Sigmoid colon (tissue), 7 donors: Measurements from ENCODE around the gene PTPN6. TPM values are rescaled to one million over a fixed set of nuclear protein-coding genes. Genes with fewer than 3 reads are reported as not detected.

Source experiments
- DNase-seq: peaks from one replicate; pipeline ENCODE4 v3.0.0-alpha.2; 2019
- H3K27ac ChIP-seq, 4 donors: fragments of 200-600 bp; sonication (generic); one replicate each; pipeline ENCODE4 v1.5.1; 2016 to 2019; ENCODE audit warnings: mild to moderate bottlenecking in 1 of 4
- H3K27me3 ChIP-seq, 3 donors: fragments of 200-600 bp; sonication (generic); one replicate each; pipeline ENCODE4 v1.5.1; 2019; ENCODE audit warnings: mild to moderate bottlenecking in 1 of 3
- H3K36me3 ChIP-seq, 4 donors: fragments of 200-600 bp; sonication (generic); one replicate each; pipeline ENCODE4 v1.5.1; 2016 to 2019
- H3K4me1 ChIP-seq, 4 donors: fragments of 200-600 bp; sonication (generic); one replicate each; pipeline ENCODE4 v1.5.1; 2017 to 2019
- H3K4me3 ChIP-seq, 4 donors: fragments of 200-600 bp; sonication (generic); one replicate each; pipeline ENCODE4 v1.5.1; 2017 to 2019; ENCODE audit warnings: mild to moderate bottlenecking in 2 of 4, moderate library complexity in 1 of 4
- H3K9me3 ChIP-seq, 4 donors: fragments of 200-600 bp in 3 of 4; sonication (generic) in 3 of 4; one replicate each; pipeline versions ENCODE4 v1.5.1 to v1.6.1; 2013 to 2019
- EP300 ChIP-seq, 4 donors: sonication (generic); formaldehyde crosslinking; IDR thresholded peaks; one replicate each; pipeline ENCODE4 v1.6.1; 2017; ENCODE audit warnings: antibody characterized with exemption in 4 of 4
- POLR2A ChIP-seq, 2 donors: fragments of 450-650 bp; IDR thresholded peaks; one replicate each; pipeline ENCODE4 v1.6.1; 2016; ENCODE audit warnings: antibody characterized with exemption in 2 of 2, mild to moderate bottlenecking in 2 of 2, moderate library complexity in 2 of 2
- POLR2AphosphoS5 ChIP-seq, 4 donors: sonication (generic); formaldehyde crosslinking; IDR thresholded peaks; one replicate each; pipeline ENCODE4 v1.6.1; 2017; ENCODE audit warnings: antibody characterized with exemption in 4 of 4
- WGBS, 2 donors: extraction: QIAGEN DNeasy Blood & Tissue Kit; methylation state at CpG; one replicate each; pipeline ENCODE4 v1.1.7; 2013; 5-methylcytosine and 5-hydroxymethylcytosine counted together
- intact Hi-C: fragments of 100-400 bp; cut with DNase I; formaldehyde crosslinking; loops from one replicate; pipeline ENCODE4 v1.15.1; 2023
- polyA plus RNA-seq, 3 donors: library from polyadenylated mRNA; stranded (reverse); fragments of 200-250 nt; gene quantifications; one replicate each; pipeline ENCODE4 v1.2.3, GENCODE V29; 2013
- total RNA-seq, 4 donors: library from RNA; depleted of rRNA; stranded (reverse); fragments of >200 nt; gene quantifications; one replicate each; pipeline ENCODE4 v1.1.0, GENCODE V29; 2016
- TF ChIP-seq, protein P1 (sequence below), 4 experiments: fragments of 450-650 bp in 3 of 4; fragments of 200-600 bp in 1 of 4; IDR thresholded peaks; one replicate each; pipeline ENCODE4 v1.5.1; 2016 to 2019; ENCODE audit warnings: antibody characterized with exemption in 4 of 4, mild to moderate bottlenecking in 3 of 4, moderate library complexity in 2 of 4
- donor health status: healthy with polysubstance abuse.
- donor health status: Bipolar disorder and iron deficiency.
- donor health status: healthy.

The PTPN6 gene
- total and polyA plus RNA-seq, 7 donors, result 5.3 to 92.4 (median 13.6) TPM

DNA sequence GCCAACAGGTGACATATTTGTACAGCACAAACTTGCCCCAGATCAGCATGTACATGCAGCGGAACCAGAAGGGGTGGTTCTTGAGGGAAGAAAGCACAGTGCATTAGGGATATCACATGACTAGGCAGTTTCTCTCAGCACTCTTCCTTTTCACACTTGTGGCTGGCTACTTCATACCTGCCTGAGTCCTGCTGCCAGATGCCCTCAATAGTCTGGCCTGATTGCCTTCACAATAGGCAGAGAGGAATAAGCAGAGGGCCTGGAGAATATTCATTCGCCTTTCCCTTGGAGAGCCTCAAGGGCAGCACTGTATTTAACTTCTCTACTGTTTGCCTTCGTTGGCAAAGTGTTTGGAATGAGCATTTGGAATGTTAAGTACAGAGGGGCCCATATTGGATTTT is 27.5 kb downstream of the PTPN6 start:
- H3K36me3 ChIP-seq, result peaks cover 34 to 94% (median 64%) of the 10 kb centered on the region in 4 donors
- no peak overlapping the region for H3K4me3 ChIP-seq
- intact Hi-C loops, result no loop called here
- H3K4me1 ChIP-seq, result no peaks in the 10 kb centered on the region
- H3K9me3 ChIP-seq, result no peaks in the 10 kb centered on the region
- DNase-seq, result no peak
- H3K27ac ChIP-seq, result no peak overlapping the region
- TF ChIP-seq EP300 (IDR thresholded peaks at IDR 0.05), result no peak
- no peak for TF ChIP-seq POLR2A (IDR thresholded peaks at IDR 0.05)
- TF ChIP-seq, protein P1, sequence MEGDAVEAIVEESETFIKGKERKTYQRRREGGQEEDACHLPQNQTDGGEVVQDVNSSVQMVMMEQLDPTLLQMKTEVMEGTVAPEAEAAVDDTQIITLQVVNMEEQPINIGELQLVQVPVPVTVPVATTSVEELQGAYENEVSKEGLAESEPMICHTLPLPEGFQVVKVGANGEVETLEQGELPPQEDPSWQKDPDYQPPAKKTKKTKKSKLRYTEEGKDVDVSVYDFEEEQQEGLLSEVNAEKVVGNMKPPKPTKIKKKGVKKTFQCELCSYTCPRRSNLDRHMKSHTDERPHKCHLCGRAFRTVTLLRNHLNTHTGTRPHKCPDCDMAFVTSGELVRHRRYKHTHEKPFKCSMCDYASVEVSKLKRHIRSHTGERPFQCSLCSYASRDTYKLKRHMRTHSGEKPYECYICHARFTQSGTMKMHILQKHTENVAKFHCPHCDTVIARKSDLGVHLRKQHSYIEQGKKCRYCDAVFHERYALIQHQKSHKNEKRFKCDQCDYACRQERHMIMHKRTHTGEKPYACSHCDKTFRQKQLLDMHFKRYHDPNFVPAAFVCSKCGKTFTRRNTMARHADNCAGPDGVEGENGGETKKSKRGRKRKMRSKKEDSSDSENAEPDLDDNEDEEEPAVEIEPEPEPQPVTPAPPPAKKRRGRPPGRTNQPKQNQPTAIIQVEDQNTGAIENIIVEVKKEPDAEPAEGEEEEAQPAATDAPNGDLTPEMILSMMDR (IDR thresholded peaks at IDR 0.05), result no peak
- TF ChIP-seq POLR2AphosphoS5 (IDR thresholded peaks at IDR 0.05), result no peak
- WGBS, 2 donors, result 81 to 85% methylated on average over 3 of the region's 3 CpGs
- H3K27me3 ChIP-seq, result no peaks in the 10 kb centered on the region

DNA sequence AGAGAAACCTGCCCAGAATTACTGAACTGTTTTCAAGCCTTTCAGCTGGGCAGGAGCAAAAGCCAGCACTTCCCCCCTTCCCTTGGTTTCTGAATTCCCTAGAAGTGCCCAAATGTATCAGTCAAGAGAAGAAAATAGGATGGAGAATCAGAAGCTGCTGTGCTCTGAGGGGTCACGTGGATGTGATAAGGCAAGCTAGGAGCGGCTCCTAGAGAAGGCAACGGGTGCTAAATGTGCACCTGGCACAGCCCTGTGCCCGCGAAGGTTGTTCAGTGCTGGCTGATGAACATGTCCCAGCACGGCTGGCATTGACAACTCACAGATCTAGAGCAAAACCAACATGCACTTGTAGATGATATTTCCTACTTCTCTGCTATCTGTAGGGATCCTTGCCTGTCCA is 27.9 kb downstream of the PTPN6 start:
- Histone ChIP-seq H3K27me3 (no peaks in the 10 kb centered on the region), H3K27ac (no peak overlapping the region), H3K4me1 (no peaks in the 10 kb centered on the region), H3K36me3 (peaks cover 32 to 93% (median 62%) of the 10 kb centered on the region in 4 donors), H3K4me3 (no peak overlapping the region), H3K9me3 (no peaks in the 10 kb centered on the region)
- no peak for TF ChIP-seq POLR2A (IDR thresholded peaks at IDR 0.05)
- no peak for TF ChIP-seq POLR2AphosphoS5 (IDR thresholded peaks at IDR 0.05)
- TF ChIP-seq, protein P1 (IDR thresholded peaks at IDR 0.05), result no peak
- TF ChIP-seq EP300 (IDR thresholded peaks at IDR 0.05), result no peak
- DNase-seq, result no peak
- WGBS, 2 donors, result 61 to 86% methylated on average over 6 of the region's 6 CpGs
- intact Hi-C loops, result no loop called here

DNA sequence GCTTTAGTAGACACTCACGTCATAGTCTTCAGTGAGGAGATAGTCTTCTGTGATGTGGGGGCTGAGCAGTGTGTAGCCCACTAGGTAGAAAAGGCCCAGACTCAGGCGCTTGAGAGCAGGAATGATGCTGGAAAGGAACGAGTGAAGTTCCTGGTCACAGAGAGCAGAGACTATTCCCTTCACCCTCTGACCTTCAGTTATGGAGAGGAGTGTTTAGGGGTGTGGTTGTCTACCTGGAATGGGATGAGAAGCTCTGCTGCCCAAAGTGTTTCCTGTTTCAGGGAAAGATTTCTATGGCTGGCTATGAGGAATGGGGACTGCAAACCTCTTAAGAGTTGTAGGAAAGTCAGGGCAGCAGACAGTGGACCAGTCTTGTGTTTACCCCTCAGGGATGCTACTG is 28.3 kb downstream of the PTPN6 start:
- H3K27me3 ChIP-seq, result no peaks in the 10 kb centered on the region
- TF ChIP-seq POLR2A (IDR thresholded peaks at IDR 0.05), result no peak
- TF ChIP-seq POLR2AphosphoS5 (IDR thresholded peaks at IDR 0.05), result no peak
- TF ChIP-seq EP300 (IDR thresholded peaks at IDR 0.05), result no peak
- TF ChIP-seq, protein P1 (IDR thresholded peaks at IDR 0.05), result no peak
- H3K4me1 ChIP-seq, result no peaks in the 10 kb centered on the region
- WGBS, 2 donors, result 57 to 84% methylated on average over 3 of the region's 3 CpGs
- no peak overlapping the region for H3K4me3 ChIP-seq
- no peak overlapping the region for H3K27ac ChIP-seq
- DNase-seq, result no peak
- H3K36me3 ChIP-seq, result peaks cover 32 to 93% (median 58%) of the 10 kb centered on the region in 4 donors
- H3K9me3 ChIP-seq, result no peaks in the 10 kb centered on the region
- intact Hi-C loops, result no loop called here

DNA sequence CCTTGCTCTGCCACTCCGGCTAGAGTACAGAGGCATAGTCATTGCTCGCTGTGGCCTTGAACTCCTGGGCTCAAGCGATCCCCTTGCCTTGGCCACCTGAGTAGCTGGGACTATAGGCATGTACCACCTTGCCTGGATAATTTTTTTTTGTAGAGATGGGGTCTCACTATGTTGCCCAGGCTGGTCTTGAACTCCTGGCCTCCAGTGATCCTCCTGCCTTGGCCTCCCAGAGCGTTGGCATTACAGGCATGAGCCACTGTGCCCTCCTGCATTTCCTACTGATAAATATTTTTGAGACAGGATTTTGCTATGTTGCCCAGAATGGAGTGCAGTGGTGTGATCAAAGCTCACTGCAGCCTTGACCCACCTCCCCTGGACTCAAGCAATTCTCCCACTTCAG is 28.9 kb downstream of the PTPN6 start:
- 97 to 98% methylated on average over 4 of the region's 4 CpGs for WGBS, 2 donors
- intact Hi-C loops, result no loop called here
- Histone ChIP-seq H3K4me1 (no peaks in the 10 kb centered on the region), H3K27ac (no peak overlapping the region), H3K9me3 (no peaks in the 10 kb centered on the region), H3K27me3 (no peaks in the 10 kb centered on the region), H3K36me3 (peaks cover 27 to 90% (median 53%) of the 10 kb centered on the region in 4 donors), H3K4me3 (no peak overlapping the region)
- no peak for TF ChIP-seq EP300 (IDR thresholded peaks at IDR 0.05)
- TF ChIP-seq, protein P1 (IDR thresholded peaks at IDR 0.05), result no peak
- no peak for TF ChIP-seq POLR2A (IDR thresholded peaks at IDR 0.05)
- TF ChIP-seq POLR2AphosphoS5 (IDR thresholded peaks at IDR 0.05), result no peak
- no peak for DNase-seq

DNA sequence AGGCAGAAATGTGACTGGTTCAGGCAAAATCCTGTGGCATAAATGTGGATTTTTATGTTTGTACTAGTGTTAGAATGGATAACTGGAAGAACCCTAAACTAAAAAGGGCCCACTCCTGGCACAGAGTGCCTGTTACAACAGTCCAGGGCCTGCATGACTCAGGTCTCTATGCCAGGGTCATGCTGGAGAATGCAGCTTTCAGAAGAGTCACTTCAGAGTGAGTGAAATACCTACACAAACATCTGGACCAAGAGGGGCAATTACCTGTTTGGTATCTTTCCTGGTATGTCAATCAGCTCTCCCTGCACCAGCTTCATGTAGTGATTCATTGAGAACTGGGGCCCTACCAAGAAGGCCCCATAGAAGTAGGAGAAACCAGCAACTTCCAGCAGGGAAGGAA is 29.6 kb downstream of the PTPN6 start:
- Histone ChIP-seq H3K27ac (no peak overlapping the region), H3K4me3 (no peak overlapping the region), H3K9me3 (no peaks in the 10 kb centered on the region), H3K4me1 (no peaks in the 10 kb centered on the region), H3K27me3 (no peaks in the 10 kb centered on the region), H3K36me3 (peaks cover 24 to 84% (median 46%) of the 10 kb centered on the region in 4 donors)
- DNase-seq, result no peak
- intact Hi-C loops, result no loop called here
- no peak for TF ChIP-seq POLR2A (IDR thresholded peaks at IDR 0.05)
- no peak for TF ChIP-seq EP300 (IDR thresholded peaks at IDR 0.05)
- TF ChIP-seq, protein P1 (IDR thresholded peaks at IDR 0.05), result no peak
- TF ChIP-seq POLR2AphosphoS5 (IDR thresholded peaks at IDR 0.05), result no peak
